Common myeloid progenitor, CD34-positive (primary cell): ENCODE measurements around the gene TOPBP1.

Source experiments
- CTCF ChIA-PET: fragments of 350-600 bp; sonication (Branson Sonifier 250); formaldehyde crosslinking; loops from one replicate; lab custom pipeline; 2021; ENCODE audit warnings: antibody characterized with exemption; lab: Charles Lee
- POLR2A ChIA-PET: fragments of 350-600 bp; sonication (Branson Sonifier 250); formaldehyde crosslinking; loops from one replicate; lab custom pipeline; 2021; ENCODE audit warnings: antibody characterized with exemption; lab: Charles Lee
- DNase-seq, 3 donors: peaks; one replicate each; pipeline versions ENCODE4 v3.0.0 to v3.0.0-alpha.2; 2013
- H3K27ac ChIP-seq, 2 experiments: 1 replicate in 1 of 2; 2 replicates in 1 of 2; pipeline ENCODE4 v1.7.0; 2013; ENCODE audit warnings: inconsistent platforms in 2 of 2, low read length in 2 of 2, mild to moderate bottlenecking in 2 of 2, low read depth in 1 of 2, moderate library complexity in 1 of 2; ENCODE audit not compliant: severe bottlenecking in 2 of 2, insufficient read depth in 1 of 2, poor library complexity in 1 of 2
- H3K27me3 ChIP-seq, 5 experiments: replicated peaks in 2 of 5; 1 replicate in 3 of 5; 2 replicates in 2 of 5; pipeline versions ENCODE4 v1.6.1 to v1.7.0; 2013; ENCODE audit warnings: low read length in 4 of 5, mild to moderate bottlenecking in 2 of 5, moderate library complexity in 2 of 5, inconsistent platforms in 1 of 5; ENCODE audit not compliant: insufficient read depth in 5 of 5, control insufficient read depth in 4 of 5
- H3K36me3 ChIP-seq, 4 experiments: 1 replicate in 2 of 4; 2 replicates in 2 of 4; pipeline versions ENCODE4 v1.6.1 to v1.7.0; 2013; ENCODE audit warnings: low read length in 3 of 4, control low read depth in 1 of 4, mild to moderate bottlenecking in 1 of 4; ENCODE audit not compliant: control insufficient read depth in 4 of 4, insufficient read depth in 4 of 4
- H3K4me1 ChIP-seq, 4 experiments: 1 replicate in 3 of 4; 2 replicates in 1 of 4; pipeline versions ENCODE4 v1.6.1 to v1.7.1; 2013; ENCODE audit warnings: low read length in 3 of 4, mild to moderate bottlenecking in 3 of 4, control low read depth in 1 of 4, inconsistent platforms in 1 of 4, moderate library complexity in 1 of 4; ENCODE audit not compliant: control insufficient read depth in 4 of 4, insufficient read depth in 4 of 4; ENCODE audit errors: control extremely low read depth in 1 of 4
- H3K4me3 ChIP-seq, 7 experiments: 1 replicate in 4 of 7; 2 replicates in 3 of 7; pipeline versions ENCODE4 v1.5.1 to v1.7.0; 2013; ENCODE audit warnings: mild to moderate bottlenecking in 7 of 7, low read length in 6 of 7, moderate library complexity in 6 of 7, inconsistent platforms in 2 of 7, low read depth in 2 of 7, control low read depth in 1 of 7; ENCODE audit not compliant: insufficient read depth in 4 of 7, control insufficient read depth in 1 of 7; ENCODE audit errors: extremely low read depth in 1 of 7
- H3K9me3 ChIP-seq, 5 experiments: 1 replicate in 4 of 5; 2 replicates in 1 of 5; pipeline versions ENCODE4 v1.6.1 to v1.7.1; 2013; ENCODE audit warnings: low read length in 4 of 5, mild to moderate bottlenecking in 2 of 5, inconsistent platforms in 1 of 5, low read depth in 1 of 5, moderate library complexity in 1 of 5; ENCODE audit not compliant: control insufficient read depth in 4 of 5, insufficient read depth in 2 of 5; ENCODE audit errors: control extremely low read depth in 1 of 5
- WGBS: methylation state at CpG from one replicate; pipeline ENCODE4 v1.1.5; 2013; ENCODE audit not compliant: insufficient coverage; 5-methylcytosine and 5-hydroxymethylcytosine counted together

TOPBP1 gene

DNA sequence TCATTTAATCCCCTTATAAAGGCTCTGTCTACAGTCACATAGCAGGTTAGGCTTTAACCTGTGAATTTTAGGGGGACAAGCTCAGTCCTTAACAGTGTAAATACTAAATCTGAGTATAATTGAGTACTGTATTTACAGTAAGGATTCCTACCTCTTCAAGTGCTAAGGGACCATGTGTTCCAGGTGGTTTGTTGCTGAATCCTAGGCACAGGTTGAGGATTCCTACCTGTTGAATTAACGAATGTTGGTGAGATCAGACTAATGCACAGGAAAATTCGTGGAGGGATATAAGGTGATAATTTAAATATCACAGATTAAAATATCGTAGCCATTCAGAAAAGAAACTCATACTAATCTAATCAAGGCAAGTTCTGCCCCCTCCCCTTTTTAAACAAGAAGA lies 63.3 kb downstream of the TOPBP1 start:
- no peak overlapping the region for H3K4me3 ChIP-seq
- H3K36me3 ChIP-seq: peaks cover 2 to 22% (median 6%) of the 10 kb centered on the region in 4 experiments
- no peak overlapping the region for H3K27ac ChIP-seq
- WGBS: no CpG with 5 or more reads among the region's 3 CpGs
- H3K27me3 ChIP-seq: no peaks in the 10 kb centered on the region
- DNase-seq: no peak
- no peaks in the 10 kb centered on the region for H3K4me1 ChIP-seq
- ChIA-PET POLR2A (no interaction called here), CTCF (interaction anchor here (1.5 to 1.6 kb wide), 2 partner anchors 11 to 19 kb away, joined by 4 read pairs; no protein-coding TSS in a partner anchor)
- H3K9me3 ChIP-seq: no peaks in the 10 kb centered on the region

DNA sequence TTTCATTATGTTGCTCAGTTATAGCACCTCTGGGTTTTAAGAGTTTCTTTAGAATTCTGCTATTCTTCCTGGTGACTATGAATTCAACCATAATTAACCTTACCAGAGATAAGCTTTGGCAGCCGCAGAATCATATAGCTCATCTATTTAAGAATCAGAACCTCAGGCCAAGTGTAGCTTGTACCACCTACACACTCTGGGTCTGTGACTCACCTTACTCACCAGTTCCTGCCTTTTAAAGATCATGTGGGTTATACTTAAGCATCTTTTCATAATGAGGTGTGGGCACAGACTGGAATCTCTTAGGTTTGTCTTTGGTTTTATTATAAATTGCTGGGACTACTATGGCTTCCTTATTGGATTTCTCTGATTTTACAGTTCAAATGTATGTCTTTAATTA lies 66.4 kb downstream of the TOPBP1 start:
- no peaks in the 10 kb centered on the region for H3K4me1 ChIP-seq
- ChIA-PET CTCF (interaction anchor here (1.3 to 1.6 kb wide), 2 partner anchors 15 to 17 kb away, joined by 3 to 6 read pairs; no protein-coding TSS in a partner anchor), POLR2A (no interaction called here)
- H3K27ac ChIP-seq: no peak overlapping the region
- peaks cover 0 to 3% (median 1%) of the 10 kb centered on the region in 4 experiments for H3K36me3 ChIP-seq
- no CpG with 5 or more reads among the region's 1 CpG for WGBS
- no peaks in the 10 kb centered on the region for H3K9me3 ChIP-seq
- H3K27me3 ChIP-seq: no peaks in the 10 kb centered on the region
- no peak overlapping the region for H3K4me3 ChIP-seq
- DNase-seq: no peak

- Histone ChIP-seq H3K27ac (no peak overlapping the region), H3K27me3 (no peaks in the 10 kb centered on the region), H3K4me1 (no peaks in the 10 kb centered on the region), H3K36me3 (peaks cover 3 to 16% (median 11%) of the 10 kb centered on the region in 4 experiments), H3K4me3 (no peak overlapping the region), H3K9me3 (no peaks in the 10 kb centered on the region)
- DNase-seq: no peak
- 96% methylated on average over 2 of the region's 2 CpGs for WGBS
- POLR2A ChIA-PET: no interaction called here
- CTCF ChIA-PET: interaction anchor here (1.0 kb wide), 1 partner anchor 15 kb away, joined by 3 read pairs; no protein-coding TSS in a partner anchor
These were observed 68.5 kb downstream of the TOPBP1 start for GRCh38 chr3:133593243-133593642.

DNA sequence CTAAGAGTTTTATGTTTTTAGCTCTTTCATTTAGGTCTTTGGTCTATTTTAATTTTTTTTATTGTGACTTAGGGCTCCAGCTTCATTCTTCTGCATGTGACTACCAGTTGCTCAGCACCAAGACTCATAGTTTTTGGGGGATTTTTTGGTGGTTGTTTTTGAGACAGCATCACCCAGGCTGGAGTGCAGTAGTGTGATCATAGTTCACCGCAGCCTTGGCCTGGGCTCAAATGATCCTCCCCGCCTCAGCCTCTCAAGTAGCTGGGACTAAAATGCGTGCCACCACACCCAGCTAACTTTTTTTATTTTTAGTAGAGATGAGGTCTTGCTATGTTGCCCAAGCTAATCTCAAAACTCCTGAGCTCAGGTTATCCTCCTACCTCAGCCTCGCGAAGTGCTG lies 68.9 kb downstream of the TOPBP1 start:
- Histone ChIP-seq H3K4me3 (no peak overlapping the region), H3K27me3 (no peaks in the 10 kb centered on the region), H3K9me3 (no peaks in the 10 kb centered on the region), H3K4me1 (no peaks in the 10 kb centered on the region), H3K36me3 (peaks cover 6 to 20% (median 15%) of the 10 kb centered on the region in 4 experiments), H3K27ac (no peak overlapping the region)
- WGBS: 100% methylated on average over 5 of the region's 5 CpGs
- ChIA-PET CTCF (interaction anchor here (1.0 kb wide), 1 partner anchor 14 kb away, joined by 3 read pairs; no protein-coding TSS in a partner anchor), POLR2A (no interaction called here)
- DNase-seq: no peak

DNA sequence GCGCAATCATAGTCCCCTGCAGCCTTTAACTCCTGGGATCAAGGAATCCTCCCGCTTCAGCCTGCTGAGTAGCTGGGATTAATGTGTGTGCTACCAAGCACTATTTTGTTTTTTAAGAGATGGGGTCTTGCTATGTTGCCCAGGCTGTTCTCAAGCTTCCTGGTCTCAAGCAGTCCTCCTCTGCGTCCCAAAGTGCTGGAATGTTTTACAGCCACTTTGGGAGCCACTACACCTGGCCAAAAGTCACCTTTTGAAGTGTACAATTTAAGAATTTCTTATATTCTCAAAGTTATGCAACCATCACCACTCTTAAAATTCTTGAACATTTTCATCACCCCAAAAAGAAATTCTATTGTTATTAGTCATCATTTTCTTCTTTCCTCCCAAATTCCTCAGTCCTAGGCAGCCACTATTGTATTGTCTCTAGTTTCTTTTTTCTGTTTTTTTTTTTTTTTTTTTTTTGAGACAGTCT lies 70.4 kb downstream of the TOPBP1 start:
- Histone ChIP-seq H3K27me3 (no peaks in the 10 kb centered on the region), H3K9me3 (no peaks in the 10 kb centered on the region), H3K36me3 (peaks cover 12 to 35% (median 28%) of the 10 kb centered on the region in 4 experiments), H3K4me3 (no peak overlapping the region), H3K27ac (no peak overlapping the region), H3K4me1 (no peaks in the 10 kb centered on the region)
- POLR2A ChIA-PET: no interaction called here
- CTCF ChIA-PET: no interaction called here
- DNase-seq: no peak
- 100% methylated on average over 3 of the region's 3 CpGs for whole genome bisulfite sequencing

GRCh38 chr3:133589503-133589902 lies 72.2 kb downstream of the TOPBP1 start:
- H3K4me1 ChIP-seq: no peaks in the 10 kb centered on the region
- H3K27me3 ChIP-seq: no peaks in the 10 kb centered on the region
- no peak overlapping the region for H3K27ac ChIP-seq
- DNase-seq: no peak
- peaks cover 13 to 51% (median 41%) of the 10 kb centered on the region in 4 experiments for H3K36me3 ChIP-seq
- no peak overlapping the region for H3K4me3 ChIP-seq
- WGBS: 99% methylated on average over 7 of the region's 8 CpGs
- ChIA-PET CTCF (interaction anchor here (1.3 kb wide), 1 partner anchor 103 kb away, joined by 5 read pairs; no protein-coding TSS in a partner anchor), POLR2A (no interaction called here)
- H3K9me3 ChIP-seq: no peaks in the 10 kb centered on the region

- ChIA-PET POLR2A (no interaction called here), CTCF (interaction anchor here (1.2 to 1.3 kb wide), 2 partner anchors 100 to 102 kb away, joined by 5 read pairs; no protein-coding TSS in a partner anchor)
- no peak for DNase-seq
- no peaks in the 10 kb centered on the region for H3K27me3 ChIP-seq
- no peak overlapping the region for H3K27ac ChIP-seq
- peaks cover 19 to 57% (median 46%) of the 10 kb centered on the region in 4 experiments for H3K36me3 ChIP-seq
- no peak overlapping the region for H3K4me3 ChIP-seq
- H3K4me1 ChIP-seq: no peaks in the 10 kb centered on the region
- H3K9me3 ChIP-seq: no peaks in the 10 kb centered on the region
- 80% methylated on average over 1 of the region's 2 CpGs for WGBS
These were observed 72.8 kb downstream of the TOPBP1 start for GRCh38 chr3:133588784-133589465.
